ENCODE measurements around the gene GLUL. TPM values are rescaled to one million over a fixed set of nuclear protein-coding genes. Genes with fewer than 3 reads are reported as not detected.

Gene GLUL
- polyA plus RNA-seq, 3 donors: 506 to 1,423 (median 523) TPM

GRCh38 chr1:182433580-182433979 is 42.0 kb upstream of the GLUL start:
- no peaks in the 10 kb centered on the region for H3K27me3 ChIP-seq (ENCODE audit: control insufficient read depth in 2 of 2, insufficient read depth in 2 of 2, low read length in 2 of 2)
- peaks cover 0 to 3% of the 10 kb centered on the region in 2 donors for H3K36me3 Mint-ChIP-seq
- H3K4me1 ChIP-seq (ENCODE audit: control insufficient read depth in 1 of 2, insufficient read depth in 2 of 2, low read length in 2 of 2): peaks cover 12 to 15% of the 10 kb centered on the region in 2 donors
- no peaks in the 10 kb centered on the region for H3K36me3 ChIP-seq (replicated peaks in 1 of 2; ENCODE audit: control insufficient read depth in 1 of 2, insufficient read depth in 2 of 2, low read length in 2 of 2)
- H3K4me3 ChIP-seq (replicated peaks in 1 of 3; ENCODE audit: low read depth in 2 of 3, low read length in 3 of 3): no peak overlapping the region
- no peak overlapping the region for H3K4me3 Mint-ChIP-seq
- H3K27ac ChIP-seq (ENCODE audit: low read depth in 1 of 2, low read length in 2 of 2): no peak overlapping the region
- intact Hi-C loops (cut with micrococcal nuclease): no loop called here
- no peaks in the 10 kb centered on the region for H3K79me2 ChIP-seq (ENCODE audit: insufficient read depth, low read length)
- H3K9me3 ChIP-seq (replicated peaks in 1 of 2; ENCODE audit: control insufficient read depth in 1 of 2, insufficient read depth in 1 of 2, low read length in 2 of 2): peaks cover 7 to 8% of the 10 kb centered on the region in 2 donors
- no peak overlapping the region for H3K27ac Mint-ChIP-seq
- H3K27me3 Mint-ChIP-seq (ENCODE audit: low read depth in 3 of 3): peaks cover 0 to 4% (median 3%) of the 10 kb centered on the region in 3 donors
- H3K4me2 ChIP-seq (replicated peaks; ENCODE audit: extremely low read depth, low read length, poor library complexity, severe bottlenecking): no peak overlapping the region
- no CpG with 5 or more reads among the region's 1 CpG for WGBS (ENCODE audit: insufficient coverage)
- H3K4me1 Mint-ChIP-seq: peaks cover 10% of the 10 kb centered on the region
- no peaks in the 10 kb centered on the region for H4K20me1 ChIP-seq (ENCODE audit: insufficient read depth, low read length)
- no peak overlapping the region for H3K9ac ChIP-seq (ENCODE audit: insufficient read depth, low read length, poor library complexity, severe bottlenecking)
- H2AFZ ChIP-seq (ENCODE audit: insufficient read depth, low read depth, low read length, poor library complexity, severe bottlenecking): no peak overlapping the region
- H3K9me3 Mint-ChIP-seq: peaks cover 3 to 8% (median 6%) of the 10 kb centered on the region in 7 donors
- no peak for TF ChIP-seq CTCF (IDR thresholded peaks at IDR 0.05)
- no peak for DNase-seq

GRCh38 chr1:182431278-182431677 is 39.7 kb upstream of the GLUL start:
- H3K27me3 ChIP-seq (ENCODE audit: control insufficient read depth in 2 of 2, insufficient read depth in 2 of 2, low read length in 2 of 2): no peaks in the 10 kb centered on the region
- no peaks in the 10 kb centered on the region for H3K9me3 ChIP-seq (replicated peaks in 1 of 2; ENCODE audit: control insufficient read depth in 1 of 2, insufficient read depth in 1 of 2, low read length in 2 of 2)
- no peaks in the 10 kb centered on the region for H3K79me2 ChIP-seq (ENCODE audit: insufficient read depth, low read length)
- H3K27ac ChIP-seq (ENCODE audit: low read depth in 1 of 2, low read length in 2 of 2): no peak overlapping the region
- H3K4me1 Mint-ChIP-seq: peaks cover 10% of the 10 kb centered on the region
- H3K9ac ChIP-seq (ENCODE audit: insufficient read depth, low read length, poor library complexity, severe bottlenecking): no peak overlapping the region
- no peak overlapping the region for H3K4me3 ChIP-seq (replicated peaks in 1 of 3; ENCODE audit: low read depth in 2 of 3, low read length in 3 of 3)
- DNase-seq: no peak
- H4K20me1 ChIP-seq (ENCODE audit: insufficient read depth, low read length): no peaks in the 10 kb centered on the region
- H3K9me3 Mint-ChIP-seq: peaks cover 0 to 2% (median 0%) of the 10 kb centered on the region in 7 donors
- H3K4me3 Mint-ChIP-seq: no peak overlapping the region
- no peaks in the 10 kb centered on the region for H3K36me3 ChIP-seq (replicated peaks in 1 of 2; ENCODE audit: control insufficient read depth in 1 of 2, insufficient read depth in 2 of 2, low read length in 2 of 2)
- no peak overlapping the region for H3K27ac Mint-ChIP-seq
- WGBS (ENCODE audit: insufficient coverage): 100% methylated on average over 2 of the region's 7 CpGs
- H3K27me3 Mint-ChIP-seq (ENCODE audit: low read depth in 3 of 3): peaks cover 0 to 4% (median 2%) of the 10 kb centered on the region in 3 donors
- no peak overlapping the region for H3K4me2 ChIP-seq (replicated peaks; ENCODE audit: extremely low read depth, low read length, poor library complexity, severe bottlenecking)
- H2AFZ ChIP-seq (ENCODE audit: insufficient read depth, low read depth, low read length, poor library complexity, severe bottlenecking): no peak overlapping the region
- H3K4me1 ChIP-seq (ENCODE audit: control insufficient read depth in 1 of 2, insufficient read depth in 2 of 2, low read length in 2 of 2): peaks cover 12 to 15% of the 10 kb centered on the region in 2 donors
- intact Hi-C loops (cut with micrococcal nuclease): no loop called here
- TF ChIP-seq CTCF (IDR thresholded peaks at IDR 0.05): no peak
- peaks cover 0 to 3% of the 10 kb centered on the region in 2 donors for H3K36me3 Mint-ChIP-seq

Measured in CD14-positive monocyte (primary cell).